Measurements from ENCODE around the gene FIGLA.

- no peak for TF ChIP-seq POLR2A (IDR thresholded peaks at IDR 0.05)
- TF ChIP-seq POLR2AphosphoS5 (IDR thresholded peaks at IDR 0.05; ENCODE audit: insufficient read depth in 1 of 2, low read depth in 1 of 2), result no peak
- TF ChIP-seq, protein P1, sequence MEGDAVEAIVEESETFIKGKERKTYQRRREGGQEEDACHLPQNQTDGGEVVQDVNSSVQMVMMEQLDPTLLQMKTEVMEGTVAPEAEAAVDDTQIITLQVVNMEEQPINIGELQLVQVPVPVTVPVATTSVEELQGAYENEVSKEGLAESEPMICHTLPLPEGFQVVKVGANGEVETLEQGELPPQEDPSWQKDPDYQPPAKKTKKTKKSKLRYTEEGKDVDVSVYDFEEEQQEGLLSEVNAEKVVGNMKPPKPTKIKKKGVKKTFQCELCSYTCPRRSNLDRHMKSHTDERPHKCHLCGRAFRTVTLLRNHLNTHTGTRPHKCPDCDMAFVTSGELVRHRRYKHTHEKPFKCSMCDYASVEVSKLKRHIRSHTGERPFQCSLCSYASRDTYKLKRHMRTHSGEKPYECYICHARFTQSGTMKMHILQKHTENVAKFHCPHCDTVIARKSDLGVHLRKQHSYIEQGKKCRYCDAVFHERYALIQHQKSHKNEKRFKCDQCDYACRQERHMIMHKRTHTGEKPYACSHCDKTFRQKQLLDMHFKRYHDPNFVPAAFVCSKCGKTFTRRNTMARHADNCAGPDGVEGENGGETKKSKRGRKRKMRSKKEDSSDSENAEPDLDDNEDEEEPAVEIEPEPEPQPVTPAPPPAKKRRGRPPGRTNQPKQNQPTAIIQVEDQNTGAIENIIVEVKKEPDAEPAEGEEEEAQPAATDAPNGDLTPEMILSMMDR (IDR thresholded peaks at IDR 0.05), result no peak
Measured at GRCh38 chr2:70778676-70779075, 11.8 kb downstream of the FIGLA start.

Data from vagina (tissue), 2 donors.